ENCODE results near the gene SEZ6. TPM values are rescaled to one million over a fixed set of nuclear protein-coding genes. Genes with fewer than 3 reads are reported as not detected.

The SEZ6 gene
- total RNA-seq, 1 donor from 2014 or later: 10.1 TPM

DNA sequence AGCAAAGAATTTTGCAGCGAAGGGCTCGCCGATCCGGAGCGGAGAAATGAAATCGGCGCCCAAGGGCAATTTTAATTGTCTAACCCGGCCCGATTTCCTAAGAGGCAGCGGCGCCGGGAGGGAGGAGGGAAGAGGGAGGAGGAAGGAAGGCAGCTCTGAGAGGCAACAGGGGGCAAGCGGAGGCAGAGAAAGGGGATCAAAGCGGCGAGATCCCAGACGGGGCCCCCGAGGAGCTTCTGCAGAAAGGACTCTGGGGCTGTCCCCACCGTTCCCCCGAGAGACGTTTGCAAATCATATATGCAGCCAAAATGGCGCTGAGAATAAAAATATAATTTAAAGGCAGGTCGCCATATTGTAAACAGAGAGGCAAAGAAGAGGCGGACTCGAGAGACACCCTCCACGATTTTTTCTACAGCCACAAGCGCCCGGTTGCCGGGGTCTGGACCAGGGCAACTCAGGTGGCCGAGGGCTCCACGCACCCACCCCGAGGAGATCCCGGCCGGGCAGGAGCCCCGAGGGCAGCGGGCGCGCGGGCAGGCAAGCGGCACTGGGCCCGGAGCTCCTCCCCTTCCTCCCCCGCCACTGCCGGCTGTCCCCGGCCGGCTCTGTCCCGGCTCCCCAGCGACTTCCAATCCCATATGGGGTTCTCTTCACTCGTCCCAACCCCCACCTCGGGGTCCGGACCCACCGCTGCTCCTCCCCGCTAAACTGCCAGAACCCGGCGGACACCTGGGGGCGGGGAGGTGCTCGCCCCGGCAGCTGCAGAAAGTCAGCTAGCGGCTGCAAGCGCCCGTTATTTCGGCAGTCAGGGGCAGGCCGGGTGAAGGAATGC is 56.4 kb downstream of the SEZ6 start:
- Mint-ChIP-seq H3K36me3 (ENCODE audit: insufficient read depth) (peaks cover 10% of the 10 kb centered on the region), H3K27me3 (no peaks in the 10 kb centered on the region), H3K9me3 (ENCODE audit: low read depth) (no peaks in the 10 kb centered on the region), H3K27ac (peak overlapping the region; percentile 92), H3K4me1 (ENCODE audit: low read depth) (peaks cover 20% of the 10 kb centered on the region), H3K4me3 (ENCODE audit: low read depth) (peak overlapping the region; percentile 91)
- no peak for DNase-seq (ENCODE audit: low spot score, unreplicated experiment)
- TF ChIP-seq, protein P1, sequence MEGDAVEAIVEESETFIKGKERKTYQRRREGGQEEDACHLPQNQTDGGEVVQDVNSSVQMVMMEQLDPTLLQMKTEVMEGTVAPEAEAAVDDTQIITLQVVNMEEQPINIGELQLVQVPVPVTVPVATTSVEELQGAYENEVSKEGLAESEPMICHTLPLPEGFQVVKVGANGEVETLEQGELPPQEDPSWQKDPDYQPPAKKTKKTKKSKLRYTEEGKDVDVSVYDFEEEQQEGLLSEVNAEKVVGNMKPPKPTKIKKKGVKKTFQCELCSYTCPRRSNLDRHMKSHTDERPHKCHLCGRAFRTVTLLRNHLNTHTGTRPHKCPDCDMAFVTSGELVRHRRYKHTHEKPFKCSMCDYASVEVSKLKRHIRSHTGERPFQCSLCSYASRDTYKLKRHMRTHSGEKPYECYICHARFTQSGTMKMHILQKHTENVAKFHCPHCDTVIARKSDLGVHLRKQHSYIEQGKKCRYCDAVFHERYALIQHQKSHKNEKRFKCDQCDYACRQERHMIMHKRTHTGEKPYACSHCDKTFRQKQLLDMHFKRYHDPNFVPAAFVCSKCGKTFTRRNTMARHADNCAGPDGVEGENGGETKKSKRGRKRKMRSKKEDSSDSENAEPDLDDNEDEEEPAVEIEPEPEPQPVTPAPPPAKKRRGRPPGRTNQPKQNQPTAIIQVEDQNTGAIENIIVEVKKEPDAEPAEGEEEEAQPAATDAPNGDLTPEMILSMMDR (IDR thresholded peaks at IDR 0.05; ENCODE audit: unreplicated experiment): no peak

- no peak for DNase-seq (ENCODE audit: low spot score, unreplicated experiment)
- TF ChIP-seq, protein P1 (IDR thresholded peaks at IDR 0.05; ENCODE audit: unreplicated experiment): no peak
- Mint-ChIP-seq H3K9me3 (ENCODE audit: low read depth) (no peaks in the 10 kb centered on the region), H3K4me1 (ENCODE audit: low read depth) (peaks cover 20% of the 10 kb centered on the region), H3K27me3 (no peaks in the 10 kb centered on the region), H3K36me3 (ENCODE audit: insufficient read depth) (peaks cover 10% of the 10 kb centered on the region), H3K27ac (peak overlapping the region; percentile 92), H3K4me3 (ENCODE audit: low read depth) (peak overlapping the region; percentile 91)
Observed at GRCh38 chr17:28948873-28949184, 57.0 kb downstream of the SEZ6 start.

DNA sequence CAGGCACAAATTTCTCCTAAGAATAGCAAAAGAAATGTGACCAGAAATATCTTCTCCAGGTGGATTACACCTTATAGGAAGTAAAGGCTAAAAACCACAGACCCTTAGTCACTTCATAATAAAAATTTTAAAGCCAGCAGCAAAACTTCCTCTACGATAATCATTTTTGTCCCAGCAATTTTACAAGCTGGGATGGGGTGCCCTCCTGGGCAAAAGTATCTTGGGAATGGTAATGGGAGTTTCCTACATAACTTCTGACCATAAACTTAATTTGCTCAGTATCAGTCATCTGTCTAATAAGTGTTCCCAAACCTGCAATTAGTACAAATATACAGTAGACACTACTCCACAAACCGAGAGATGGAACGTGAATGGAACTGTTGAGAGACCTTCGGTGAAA is 57.5 kb downstream of the SEZ6 start:
- no peak for DNase-seq (ENCODE audit: low spot score, unreplicated experiment)
- Mint-ChIP-seq H3K36me3 (ENCODE audit: insufficient read depth) (peaks cover 12% of the 10 kb centered on the region), H3K4me3 (ENCODE audit: low read depth) (peak overlapping the region; percentile 91), H3K4me1 (ENCODE audit: low read depth) (peaks cover 20% of the 10 kb centered on the region), H3K9me3 (ENCODE audit: low read depth) (no peaks in the 10 kb centered on the region), H3K27me3 (no peaks in the 10 kb centered on the region), H3K27ac (peak overlapping the region; percentile 92)
- TF ChIP-seq, protein P1 (IDR thresholded peaks at IDR 0.05; ENCODE audit: unreplicated experiment): no peak

- peak overlapping the region; percentile 91 for H3K4me3 Mint-ChIP-seq (ENCODE audit: low read depth)
- no peak for DNase-seq (ENCODE audit: low spot score, unreplicated experiment)
- TF ChIP-seq, protein P1 (IDR thresholded peaks at IDR 0.05; ENCODE audit: unreplicated experiment): no peak
- no peaks in the 10 kb centered on the region for H3K27me3 Mint-ChIP-seq
- peaks cover 19% of the 10 kb centered on the region for H3K4me1 Mint-ChIP-seq (ENCODE audit: low read depth)
- no peaks in the 10 kb centered on the region for H3K9me3 Mint-ChIP-seq (ENCODE audit: low read depth)
- peak overlapping the region; percentile 49 for H3K27ac Mint-ChIP-seq
- peaks cover 12% of the 10 kb centered on the region for H3K36me3 Mint-ChIP-seq (ENCODE audit: insufficient read depth)
Observed at GRCh38 chr17:28947639-28948038, 58.2 kb downstream of the SEZ6 start.

DNA sequence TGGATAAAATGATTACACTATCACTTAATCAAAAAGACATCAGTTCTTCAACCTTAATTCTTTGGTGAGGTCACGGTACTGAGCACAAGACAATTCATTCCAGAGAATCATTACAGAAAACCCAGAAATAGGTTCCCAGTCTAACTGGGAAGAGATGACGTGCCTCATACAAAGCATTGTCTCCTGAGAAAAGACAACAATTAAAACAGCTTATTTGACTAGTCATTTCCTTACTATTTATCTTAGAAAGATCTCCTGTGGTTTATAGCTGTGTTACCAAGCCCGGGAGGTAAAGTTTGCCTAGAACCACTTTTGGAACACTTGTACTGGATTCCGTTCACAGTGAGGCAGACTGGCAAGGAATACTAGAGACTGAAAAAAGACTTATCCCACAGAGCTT is 59.6 kb downstream of the SEZ6 start:
- no peak for DNase-seq (ENCODE audit: low spot score, unreplicated experiment)
- Mint-ChIP-seq H3K4me1 (ENCODE audit: low read depth) (peaks cover 19% of the 10 kb centered on the region), H3K27ac (peak overlapping the region; percentile 58), H3K9me3 (ENCODE audit: low read depth) (no peaks in the 10 kb centered on the region), H3K36me3 (ENCODE audit: insufficient read depth) (peaks cover 12% of the 10 kb centered on the region), H3K4me3 (ENCODE audit: low read depth) (no peak overlapping the region), H3K27me3 (no peaks in the 10 kb centered on the region)
- TF ChIP-seq, protein P1 (IDR thresholded peaks at IDR 0.05; ENCODE audit: unreplicated experiment): no peak

Measured in progenitor cell of endocrine pancreas (in vitro differentiated cells).